Keratinocyte (primary cell): ENCODE data around the gene CCND3. TPM values are rescaled to one million over a fixed set of nuclear protein-coding genes. Genes with fewer than 3 reads are reported as not detected.

ENCODE experiments used
- DNase-seq: peaks from one replicate; pipeline ENCODE4 v3.0.0-alpha.2; 2011; ENCODE audit warnings: low read depth, missing footprints, low spot score
- FAIRE-seq: peaks from 2 replicates; lab custom pipeline; 2011; peaks lifted over from hg19 to GRCh38; lab: Jason Lieb, UNC
- H2AFZ ChIP-seq: 2 replicates; pipeline ENCODE4 v1.6.0; 2012; ENCODE audit warnings: low read length, control low read depth, inconsistent platforms; ENCODE audit not compliant: control insufficient read depth
- H3K27ac ChIP-seq: 2 replicates; pipeline ENCODE4 v1.5.1; 2011; ENCODE audit warnings: low read length; ENCODE audit not compliant: control insufficient read depth, insufficient read depth
- H3K27me3 ChIP-seq: 3 replicates; pipeline ENCODE4 v1.6.0; 2011; ENCODE audit warnings: low read length; ENCODE audit not compliant: control insufficient read depth, insufficient read depth; ENCODE audit errors: extremely low read depth
- H3K36me3 ChIP-seq, 2 experiments: 2 replicates in 1 of 2; 3 replicates in 1 of 2; pipeline ENCODE4 v1.5.1; 2011; ENCODE audit warnings: low read length in 2 of 2, mild to moderate bottlenecking in 1 of 2; ENCODE audit not compliant: control insufficient read depth in 2 of 2, insufficient read depth in 2 of 2; ENCODE audit errors: extremely low read depth in 1 of 2
- H3K4me1 ChIP-seq: 3 replicates; pipeline ENCODE4 v1.5.1; 2011; ENCODE audit warnings: low read length; ENCODE audit not compliant: control insufficient read depth, insufficient read depth; ENCODE audit errors: extremely low read depth
- H3K4me2 ChIP-seq: 3 replicates; pipeline ENCODE4 v1.6.0; 2011; ENCODE audit warnings: low read depth, low read length; ENCODE audit not compliant: control insufficient read depth, insufficient read depth; ENCODE audit errors: extremely low read depth
- H3K4me3 ChIP-seq, 3 experiments: fragments of 200-600 bp in 1 of 3; sonication (generic) in 1 of 3; 2 replicates in 2 of 3; 3 replicates in 1 of 3; pipeline ENCODE4 v1.5.1; 2011 to 2016; ENCODE audit warnings: low read length in 3 of 3, mild to moderate bottlenecking in 3 of 3, control low read depth in 2 of 3, inconsistent platforms in 1 of 3, low read depth in 1 of 3, mixed read lengths in 1 of 3, mixed run types in 1 of 3, moderate library complexity in 1 of 3; ENCODE audit not compliant: control insufficient read depth in 2 of 3, insufficient read depth in 2 of 3; ENCODE audit errors: extremely low read depth in 1 of 3
- H3K79me2 ChIP-seq: 2 replicates; pipeline ENCODE4 v1.6.0; 2012; ENCODE audit warnings: low read length; ENCODE audit not compliant: control insufficient read depth, insufficient read depth
- H3K9ac ChIP-seq: 3 replicates; pipeline ENCODE4 v1.6.0; 2011; ENCODE audit warnings: low read length; ENCODE audit not compliant: control insufficient read depth, insufficient read depth; ENCODE audit errors: extremely low read depth
- H3K9me1 ChIP-seq: 3 replicates; pipeline ENCODE4 v1.6.0; 2011; ENCODE audit warnings: low read length; ENCODE audit not compliant: control insufficient read depth, insufficient read depth; ENCODE audit errors: extremely low read depth
- H3K9me3 ChIP-seq: 2 replicates; pipeline ENCODE4 v1.5.1; 2012; ENCODE audit warnings: low read depth, low read length; ENCODE audit not compliant: control insufficient read depth
- H4K20me1 ChIP-seq: 3 replicates; pipeline ENCODE4 v1.6.0; 2011; ENCODE audit warnings: low read length; ENCODE audit not compliant: control insufficient read depth, insufficient read depth; ENCODE audit errors: extremely low read depth
- CTCF ChIP-seq, 3 experiments: IDR thresholded peaks in 1 of 3; conservative IDR thresholded peaks in 1 of 3; optimal IDR thresholded peaks in 1 of 3; 2 replicates in 2 of 3; 3 replicates in 1 of 3; pipeline versions ENCODE3 to v1.5.1; 2011; ENCODE audit warnings: low read length in 3 of 3, mild to moderate bottlenecking in 3 of 3, moderate library complexity in 2 of 3, control low read depth in 1 of 3, inconsistent platforms in 1 of 3; ENCODE audit not compliant: insufficient read depth in 2 of 3; ENCODE audit errors: extremely low read depth in 1 of 3
- EZH2 ChIP-seq: IDR thresholded peaks from one replicate; pipeline ENCODE4 v1.6.1; 2012; ENCODE audit warnings: inconsistent platforms, mild to moderate bottlenecking, low read length, moderate library complexity
- dilution Hi-C: fragments of 300-500 bp; cut with MboI; formaldehyde crosslinking; loops from one replicate; pipeline ENCODE4 v1.7.0; 2020; ENCODE audit warnings: low sequenced_read_pairs; ENCODE audit not compliant: extremely low pct_ligation_motif_present
- polyA plus RNA-seq, 5 experiments: library from polyadenylated mRNA; depleted of rRNA in 3 of 5; stranded (reverse) in 3 of 5; stranded (forward) in 1 of 5; unstranded in 1 of 5; fragments of >200 nt; gene quantifications; 1 replicate in 1 of 5; 2 replicates in 3 of 5; 3 replicates in 1 of 5; pipeline versions ENCODE4 v1.2.1 to v1.2.3, GENCODE V29; 2011 to 2012; ENCODE audit warnings: missing spikeins in 2 of 5, low read depth in 1 of 5, low replicate concordance in 1 of 5

CCND3 gene
- polyA plus RNA-seq, 1 donor (not counting 4 experiments of a cell fraction or from before 2014, with no cell fraction given), result 37.3 TPM

GRCh38 chr6:41931792-41932191 lies 9.8 kb downstream of the CCND3 start:
- H2AFZ ChIP-seq, result no peak overlapping the region
- H3K4me2 ChIP-seq, result no peak overlapping the region

GRCh38 chr6:41929924-41930323 lies 11.7 kb downstream of the CCND3 start:
- Histone ChIP-seq H3K79me2 (peaks cover 36% of the 10 kb centered on the region), H3K27ac (no peak overlapping the region), H3K27me3 (no peaks in the 10 kb centered on the region), H3K9me3 (no peaks in the 10 kb centered on the region), H3K4me2 (no peak overlapping the region), H3K9ac (no peak overlapping the region), H2AFZ (no peak overlapping the region), H3K4me1 (no peaks in the 10 kb centered on the region), H4K20me1 (no peaks in the 10 kb centered on the region), H3K4me3 (no peak overlapping the region), H3K9me1 (no peaks in the 10 kb centered on the region), H3K36me3 (peaks cover 56 to 66% of the 10 kb centered on the region in 2 experiments)
- DNase-seq, result no peak
- FAIRE-seq, result no peak
- dilution Hi-C loops, result no loop called here
- TF ChIP-seq EZH2 (no peak), CTCF (optimal IDR thresholded peaks at IDR 0.05 in 1 of 3, IDR thresholded peaks at IDR 0.05 in 1 of 3, conservative IDR thresholded peaks at IDR 0.05 in 1 of 3; ENCODE audit: extremely low read depth in 1 of 3, insufficient read depth in 2 of 3, low read length in 3 of 3) (no peak)

More at GRCh38 chr6:41931792-41932191, 9.8 kb downstream of the CCND3 start:
- dilution Hi-C loops, result no loop called here
- Histone ChIP-seq H3K4me3 (no peak overlapping the region), H3K9me1 (no peaks in the 10 kb centered on the region), H4K20me1 (no peaks in the 10 kb centered on the region), H3K27me3 (no peaks in the 10 kb centered on the region), H3K36me3 (peaks cover 64 to 68% of the 10 kb centered on the region in 2 experiments), H3K9ac (no peak overlapping the region), H3K79me2 (peaks cover 25% of the 10 kb centered on the region), H3K4me1 (peaks cover 7% of the 10 kb centered on the region), H3K27ac (no peak overlapping the region), H3K9me3 (no peaks in the 10 kb centered on the region)
- TF ChIP-seq EZH2, result no peak
- TF ChIP-seq CTCF (optimal IDR thresholded peaks at IDR 0.05 in 1 of 3, IDR thresholded peaks at IDR 0.05 in 1 of 3, conservative IDR thresholded peaks at IDR 0.05 in 1 of 3; ENCODE audit: extremely low read depth in 1 of 3, insufficient read depth in 2 of 3, low read length in 3 of 3), result no peak
- no peak for FAIRE-seq
- no peak for DNase-seq
